Endometrium (tissue), 2 donors: Measurements from ENCODE around the gene ADAP1.

Experiments used
- FAIRE-seq: peaks from 2 replicates; lab custom pipeline; 2012; peaks lifted over from hg19 to GRCh38; lab: Jason Lieb, UNC
- donor health status: control.
- donor health status: control.

ADAP1 gene

GRCh38 chr7:988963-989529 is 34.6 kb upstream of the ADAP1 start:
- FAIRE-seq: no peak

GRCh38 chr7:988426-988911 is 34.0 kb upstream of the ADAP1 start:
- no peak for FAIRE-seq

- no peak for FAIRE-seq
Measured at GRCh38 chr7:987909-988308, 33.4 kb upstream of the ADAP1 start.

- FAIRE-seq: no peak
Measured at GRCh38 chr7:986766-987751, 32.6 kb upstream of the ADAP1 start.

GRCh38 chr7:985915-986741 is 31.6 kb upstream of the ADAP1 start:
- no peak for FAIRE-seq

- FAIRE-seq: no peak
Measured at GRCh38 chr7:985127-985416, 30.6 kb upstream of the ADAP1 start.

GRCh38 chr7:984361-985126 is 30.1 kb upstream of the ADAP1 start:
- no peak for FAIRE-seq

- no peak for FAIRE-seq
Measured at GRCh38 chr7:983616-984071, 29.2 kb upstream of the ADAP1 start.

- FAIRE-seq: no peak
Measured at GRCh38 chr7:983004-983615, 28.6 kb upstream of the ADAP1 start, which contains the start of gene CYP2W1. Gene CYP2W1, plus strand, starts transcription at chr7:983181. Its CDS starts 31 bp downstream, at chr7:983212.

- no peak for FAIRE-seq
Measured at GRCh38 chr7:982511-983003, 28.1 kb upstream of the ADAP1 start.

- FAIRE-seq: no peak
Measured at GRCh38 chr7:981793-982510, 27.5 kb upstream of the ADAP1 start.

- no peak for FAIRE-seq
Measured at GRCh38 chr7:979886-980571, 25.5 kb upstream of the ADAP1 start.

- no peak for FAIRE-seq
Measured at GRCh38 chr7:979151-979550, 24.7 kb upstream of the ADAP1 start.

GRCh38 chr7:978416-979091 is 24.1 kb upstream of the ADAP1 start:
- no peak for FAIRE-seq

GRCh38 chr7:978049-978346 is 23.5 kb upstream of the ADAP1 start:
- FAIRE-seq: no peak

- FAIRE-seq: no peak
Measured at GRCh38 chr7:977326-978048, 23.0 kb upstream of the ADAP1 start.

GRCh38 chr7:976901-977325 is 22.4 kb upstream of the ADAP1 start:
- FAIRE-seq: no peak

- FAIRE-seq: no peak
Measured at GRCh38 chr7:975702-976473, 21.4 kb upstream of the ADAP1 start.
